HG03045 (cell line): ENCODE measurements around the gene PCDH17.

Experiments used
- ATAC-seq: cut with Tn5 transposase; IDR thresholded peaks from one replicate; pipeline ENCODE4 v1.9.1; 2021; ENCODE audit warnings: mild to moderate bottlenecking, moderate library complexity; ENCODE audit not compliant: unreplicated experiment

The PCDH17 gene

DNA sequence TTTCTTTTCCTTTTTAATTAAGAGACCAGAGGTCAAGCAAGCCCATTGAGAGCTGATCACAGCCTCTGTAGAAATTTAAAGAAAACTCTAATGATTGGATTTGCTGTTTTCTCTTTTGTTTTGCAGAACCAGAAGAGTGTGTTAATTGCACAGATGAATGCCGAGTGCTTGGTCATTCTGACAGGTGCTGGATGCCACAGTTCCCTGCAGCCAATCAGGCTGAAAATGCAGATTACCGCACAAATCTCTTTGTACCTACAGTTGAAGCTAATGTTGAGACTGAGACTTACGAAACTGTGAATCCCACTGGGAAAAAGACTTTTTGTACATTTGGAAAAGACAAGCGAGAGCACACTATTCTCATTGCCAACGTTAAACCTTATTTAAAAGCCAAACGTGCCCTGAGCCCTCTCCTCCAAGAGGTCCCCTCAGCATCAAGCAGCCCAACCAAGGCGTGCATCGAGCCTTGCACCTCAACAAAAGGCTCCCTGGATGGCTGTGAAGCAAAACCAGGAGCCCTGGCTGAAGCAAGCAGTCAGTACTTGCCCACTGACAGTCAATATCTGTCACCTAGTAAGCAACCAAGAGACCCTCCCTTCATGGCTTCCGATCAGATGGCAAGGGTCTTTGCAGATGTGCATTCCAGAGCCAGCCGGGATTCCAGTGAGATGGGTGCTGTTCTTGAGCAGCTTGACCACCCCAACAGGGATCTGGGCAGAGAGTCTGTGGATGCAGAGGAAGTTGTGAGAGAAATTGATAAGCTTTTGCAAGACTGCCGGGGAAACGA lies 93.1 kb downstream of the PCDH17 start:
- no peak for ATAC-seq

DNA sequence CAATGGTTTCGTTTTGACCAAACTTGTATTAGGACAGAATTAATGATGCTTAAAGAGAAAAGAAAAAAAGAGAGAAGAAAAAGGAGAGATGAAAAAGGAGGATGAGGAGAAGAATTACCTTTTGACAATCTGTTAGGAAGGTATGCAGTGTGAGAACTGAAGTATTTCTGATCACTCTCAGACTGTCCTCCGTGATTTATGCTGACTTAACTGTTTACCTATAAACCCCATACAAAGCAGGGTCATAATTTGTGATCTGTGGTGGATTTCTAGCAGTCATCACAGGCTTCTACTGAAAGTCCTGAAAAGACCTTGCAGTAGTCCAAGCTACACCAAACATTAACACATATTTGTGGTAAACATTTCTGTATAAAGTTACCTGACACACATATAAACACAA lies 93.9 kb downstream of the PCDH17 start:
- no peak for ATAC-seq

DNA sequence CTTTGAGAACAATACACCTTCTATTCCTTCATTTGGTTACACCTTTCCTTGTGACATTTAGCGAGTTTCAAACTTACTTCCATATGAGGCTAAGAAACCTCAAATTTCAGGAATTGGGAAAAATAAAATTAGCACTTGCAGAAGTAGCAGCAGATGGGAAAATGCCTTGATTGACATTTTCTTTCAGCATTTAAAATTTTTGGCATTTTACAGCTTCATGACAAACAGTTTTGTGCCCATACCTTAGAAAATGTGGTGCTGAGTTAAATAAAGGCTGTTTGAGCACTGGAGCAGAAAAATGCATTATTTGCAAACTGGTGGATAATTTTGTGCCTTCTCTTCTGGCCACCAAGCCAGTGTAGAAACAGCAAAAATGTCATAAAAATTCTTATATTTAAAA lies 95.4 kb downstream of the PCDH17 start:
- no peak for ATAC-seq

DNA sequence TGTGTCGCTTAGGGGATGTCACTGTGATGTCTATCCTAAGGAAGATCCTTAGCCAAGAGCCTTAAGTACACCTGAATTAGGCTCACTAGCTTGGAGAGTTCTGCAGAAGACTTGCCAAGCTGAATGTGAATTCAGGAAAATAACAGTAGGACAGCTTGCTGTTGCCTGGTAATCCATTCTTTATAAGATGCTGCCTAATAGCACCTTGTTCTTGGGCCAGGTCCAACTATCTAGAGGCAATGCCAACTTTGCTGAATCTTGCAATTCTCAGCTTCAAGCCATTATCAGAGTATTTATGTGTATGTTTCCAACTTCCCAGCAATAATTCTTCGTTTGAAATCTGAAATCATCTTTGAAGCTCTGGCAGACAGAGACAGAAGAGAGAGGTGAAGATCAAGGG lies 102.8 kb downstream of the PCDH17 start:
- no peak for ATAC-seq

DNA sequence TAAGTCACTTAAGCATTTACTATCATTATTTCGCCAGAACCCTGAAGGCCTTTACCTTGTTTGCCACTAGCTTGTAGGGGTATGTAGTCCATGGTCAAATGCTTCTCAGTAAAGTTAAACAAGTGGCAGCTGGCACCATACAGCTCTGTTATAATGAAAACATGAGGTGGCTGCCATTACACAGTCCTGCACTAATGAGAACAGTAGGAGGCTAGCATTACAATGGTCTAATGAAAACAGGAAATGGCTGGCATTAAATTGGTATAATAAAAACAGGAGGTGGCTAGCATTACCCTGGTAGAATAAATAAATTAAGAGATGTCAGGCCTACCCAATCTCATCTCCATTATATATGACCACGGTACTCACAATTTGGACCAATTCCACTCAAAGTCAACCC lies 107.5 kb downstream of the PCDH17 start:
- no peak for ATAC-seq

DNA sequence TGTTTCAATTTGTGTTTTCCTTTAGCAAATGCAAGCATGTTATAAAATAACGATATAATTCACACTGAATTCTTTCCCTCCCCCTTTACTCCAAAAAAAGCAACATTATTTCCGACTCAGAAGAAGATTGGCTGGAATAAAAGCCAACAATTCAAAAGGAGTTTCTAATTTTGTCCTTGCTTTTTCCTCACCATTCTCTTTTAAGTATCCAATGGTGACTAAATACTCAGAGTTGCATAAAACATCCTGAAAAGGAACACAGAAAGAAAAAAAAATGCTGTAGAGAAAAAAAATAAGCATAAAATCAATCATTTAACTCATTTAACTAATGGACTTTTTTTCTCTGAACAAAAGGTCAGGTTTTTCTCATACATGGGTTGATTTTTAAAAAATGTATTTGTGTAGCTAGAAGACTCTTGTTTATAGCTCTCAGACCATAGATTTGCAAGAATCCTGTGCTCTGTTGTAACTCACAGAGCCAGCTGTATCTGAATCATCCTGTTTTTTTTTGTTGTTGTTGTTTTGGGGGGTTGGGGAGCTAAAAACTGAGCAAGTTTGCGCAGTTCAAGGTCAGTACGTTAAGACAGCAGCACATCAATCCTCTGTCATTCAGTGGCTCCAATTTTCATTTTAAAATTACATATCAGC lies 108.1 kb downstream of the PCDH17 start:
- no peak for ATAC-seq

DNA sequence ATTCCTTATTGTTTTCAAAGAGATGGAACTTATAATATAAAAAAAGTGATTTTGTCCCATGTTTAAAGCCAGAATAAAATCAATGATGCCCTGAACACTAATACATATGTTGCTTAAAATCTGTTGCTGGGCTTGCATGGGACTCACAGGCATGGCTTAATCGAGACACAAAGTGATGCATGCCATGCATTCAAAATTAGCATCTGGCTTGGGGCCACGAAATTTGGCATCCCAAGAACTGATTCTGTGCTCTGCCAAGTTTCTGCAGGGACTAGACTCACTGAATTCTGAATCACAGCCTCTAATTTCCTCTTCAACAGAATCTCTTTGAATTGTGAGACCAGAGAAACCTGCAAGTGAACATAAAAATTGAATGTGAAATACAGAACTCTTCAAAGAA lies 109.2 kb downstream of the PCDH17 start:
- no peak for ATAC-seq

DNA sequence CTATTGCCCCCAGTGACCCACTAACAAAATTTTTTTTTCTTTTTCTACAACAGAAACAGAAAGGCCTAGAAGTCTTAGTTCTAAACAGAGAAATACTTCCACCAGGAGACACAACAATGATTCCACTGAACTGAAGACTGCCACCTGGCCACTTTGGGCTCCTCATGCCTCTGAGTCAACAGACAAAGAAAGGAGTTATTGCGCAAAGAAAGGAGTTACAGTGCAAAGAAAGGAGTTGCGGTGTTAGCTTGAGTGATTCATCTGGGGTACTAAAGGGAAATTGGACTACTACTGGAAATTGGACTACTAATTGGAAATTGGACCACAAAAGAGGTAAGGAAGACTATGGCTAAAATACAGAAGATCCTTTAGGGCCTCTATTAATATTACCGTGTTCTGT lies 116.6 kb downstream of the PCDH17 start:
- ATAC-seq = no peak

DNA sequence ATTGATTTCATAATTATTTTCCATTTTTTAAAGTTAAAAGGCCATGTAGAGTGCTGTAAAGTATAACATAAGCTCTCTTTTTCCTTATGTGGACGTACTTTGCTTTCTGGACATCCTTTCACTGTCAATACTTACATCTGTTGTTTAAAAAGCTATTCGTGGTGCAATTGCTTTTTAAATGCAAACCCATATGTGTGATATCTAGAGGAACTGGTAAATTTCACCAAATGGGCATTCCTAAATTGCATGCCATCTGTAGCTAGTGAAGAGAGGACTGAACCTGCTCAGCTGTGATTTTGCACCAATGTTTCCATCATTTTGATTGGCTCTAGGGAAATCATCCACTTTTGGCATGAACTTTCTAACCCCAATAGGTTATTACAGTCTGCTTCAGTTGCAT lies 129.4 kb downstream of the PCDH17 start:
- no peak for ATAC-seq

DNA sequence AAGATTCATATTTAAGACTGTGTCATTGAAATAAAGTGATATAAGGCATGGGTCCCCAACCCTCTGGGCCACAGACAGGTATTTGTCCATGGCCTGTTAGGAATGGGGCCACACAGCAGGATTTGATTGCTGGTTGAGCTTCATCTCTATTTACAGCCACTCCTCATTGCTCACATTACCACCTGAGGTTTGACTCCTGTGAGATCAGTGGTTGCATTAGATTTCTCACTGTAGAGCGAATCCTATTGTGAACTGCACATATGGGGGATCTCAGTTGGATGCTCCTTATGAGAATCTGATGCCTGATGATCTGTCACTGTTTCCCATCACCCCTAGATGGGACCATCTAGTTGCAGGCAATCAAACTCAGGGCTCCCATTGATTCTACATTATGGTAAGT lies 132.1 kb downstream of the PCDH17 start:
- no peak for ATAC-seq
